GM21825 (cell line): ENCODE measurements around the gene ZNF146.
"Not testable (repeated sequence)": the region's sequence is repeated elsewhere in the genome, so short reads cannot be mapped to it uniquely, and the experiment has no call there.

ENCODE experiments used
- ATAC-seq: cut with Tn5 transposase; IDR thresholded peaks from one replicate; pipeline ENCODE4 v1.9.1; 2021; ENCODE audit warnings: mild to moderate bottlenecking, moderate library complexity; ENCODE audit not compliant: unreplicated experiment

Gene ZNF146

GRCh38 chr19:36268081-36268480 lies 53.2 kb downstream of the ZNF146 start:
- ATAC-seq = not testable (repeated sequence)

DNA sequence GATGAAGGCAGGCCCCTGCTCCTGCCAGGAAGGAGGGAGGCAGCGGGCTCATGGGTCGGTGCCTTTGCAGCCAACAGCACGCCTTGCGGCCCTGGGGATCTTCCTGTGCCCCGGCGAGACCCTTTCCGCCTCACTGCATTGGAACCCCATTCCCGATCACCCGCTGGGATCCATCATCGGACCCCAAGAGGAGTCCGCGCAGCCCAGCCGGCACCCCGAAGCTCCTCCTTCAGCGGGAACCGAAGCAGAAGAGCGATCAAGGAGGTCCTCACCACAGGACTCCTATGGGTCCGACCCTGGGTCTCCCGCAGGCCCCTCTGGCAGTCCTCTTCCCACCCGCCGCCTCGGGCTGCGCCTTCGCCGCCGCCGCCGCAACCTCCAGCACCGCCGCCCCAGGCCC lies 53.7 kb downstream of the ZNF146 start:
- ATAC-seq = not testable (repeated sequence)

GRCh38 chr19:36269295-36269694 lies 54.4 kb downstream of the ZNF146 start:
- ATAC-seq = not testable (repeated sequence)
